Fibroblast of peridontal ligament (primary cell): Measurements from ENCODE around the gene PAN3.
A peak's percentile ranks its signal among the peaks of the same experiment; 100 is the strongest.

Experiments used
- DNase-seq: peaks from one replicate; pipeline ENCODE4 v3.0.0-alpha.2; 2010; ENCODE audit errors: extremely low read depth

PAN3 gene

GRCh38 chr13:28306325-28306724 is 168.0 kb downstream of the PAN3 start:
- no peak for DNase-seq

- peak; percentile 50 for DNase-seq
Observed at GRCh38 chr13:28313579-28313978, 175.2 kb downstream of the PAN3 start.

- no peak for DNase-seq
Observed at GRCh38 chr13:28314879-28315278, 176.5 kb downstream of the PAN3 start.

GRCh38 chr13:28316129-28316528 is 177.8 kb downstream of the PAN3 start:
- no peak for DNase-seq

- no peak for DNase-seq
Observed at GRCh38 chr13:28316836-28317235, 178.5 kb downstream of the PAN3 start.

- DNase-seq, result no peak
Observed at GRCh38 chr13:28318496-28318895, 180.2 kb downstream of the PAN3 start.

GRCh38 chr13:28319528-28319927 is 181.2 kb downstream of the PAN3 start:
- no peak for DNase-seq

GRCh38 chr13:28320209-28320608 is 181.9 kb downstream of the PAN3 start:
- DNase-seq, result no peak

GRCh38 chr13:28320884-28321574 is 182.7 kb downstream of the PAN3 start:
- DNase-seq, result no peak

- no peak for DNase-seq
Observed at GRCh38 chr13:28321756-28322155, 183.4 kb downstream of the PAN3 start.

GRCh38 chr13:28322256-28322905 is 184.0 kb downstream of the PAN3 start:
- no peak for DNase-seq

GRCh38 chr13:28324181-28324789 is 185.9 kb downstream of the PAN3 start:
- DNase-seq, result peak; percentile 78

GRCh38 chr13:28325022-28325421 is 186.7 kb downstream of the PAN3 start:
- DNase-seq, result peak; percentile 71

- DNase-seq, result no peak
Observed at GRCh38 chr13:28326056-28326455, 187.7 kb downstream of the PAN3 start.

- peak; percentile 33 for DNase-seq
Observed at GRCh38 chr13:28327373-28328270, 189.3 kb downstream of the PAN3 start.

- no peak for DNase-seq
Observed at GRCh38 chr13:28328271-28328607, 189.9 kb downstream of the PAN3 start.

- DNase-seq, result peak; percentile 96
Observed at GRCh38 chr13:28329395-28330158, 191.2 kb downstream of the PAN3 start.

GRCh38 chr13:28333204-28333881 is 195.0 kb downstream of the PAN3 start:
- DNase-seq, result no peak

GRCh38 chr13:28336193-28336657 is 197.9 kb downstream of the PAN3 start:
- DNase-seq, result no peak

- DNase-seq, result peak; percentile 94
Observed at GRCh38 chr13:28337166-28338005, 199.0 kb downstream of the PAN3 start.
